HT-29 (cell line): ENCODE data around the gene CXCL11. TPM values are rescaled to one million over a fixed set of nuclear protein-coding genes. Genes with fewer than 3 reads are reported as not detected.
"Not testable (repeated sequence)": the region's sequence is repeated elsewhere in the genome, so short reads cannot be mapped to it uniquely, and the experiment has no call there.

Experiments used
- DNase-seq: peaks from one replicate; pipeline ENCODE4 v3.0.0-alpha.2; 2015; ENCODE audit warnings: low spot score
- total RNA-seq: library from RNA; depleted of rRNA; stranded (reverse); fragments of >200 nt; shearing (Covaris generic); gene quantifications from 2 replicates; pipeline ENCODE4 v1.2.3, GENCODE V29; 2014; rRNA removed

The CXCL11 gene
- total RNA-seq, 1 experiment from 2014 or later, result 0.31 TPM

DNA sequence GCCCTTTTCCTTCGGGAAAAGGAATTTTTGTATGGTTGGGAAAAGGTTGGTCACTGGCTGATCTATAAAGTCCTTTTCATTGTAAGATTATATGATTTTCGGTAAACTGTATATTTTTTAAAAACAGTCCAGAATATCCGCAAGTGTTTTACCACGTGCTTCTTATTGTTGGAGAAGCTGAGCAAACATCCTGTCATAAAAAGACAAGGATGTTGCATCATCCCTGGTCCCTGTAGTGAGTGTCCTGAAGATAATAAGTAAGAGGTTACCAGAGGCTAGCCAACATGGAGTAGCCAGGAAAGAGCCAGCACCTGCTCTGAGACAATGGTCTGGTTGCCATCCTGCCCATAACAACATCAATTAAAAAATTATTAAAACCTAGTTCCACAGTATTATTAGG lies 33.7 kb downstream of the CXCL11 start:
- DNase-seq, result no peak

- no peak for DNase-seq
Measured at GRCh38 chr4:76001700-76002099, 34.2 kb downstream of the CXCL11 start.

GRCh38 chr4:76000279-76000678 lies 35.6 kb downstream of the CXCL11 start:
- DNase-seq, result peak; percentile 24

- DNase-seq, result not testable (repeated sequence)
Measured at GRCh38 chr4:75998525-75999147, 37.2 kb downstream of the CXCL11 start.

GRCh38 chr4:75997946-75998345 lies 37.9 kb downstream of the CXCL11 start:
- no peak for DNase-seq

GRCh38 chr4:75997081-75997480 lies 38.8 kb downstream of the CXCL11 start:
- DNase-seq, result no peak

- peak; percentile 71 for DNase-seq
Measured at GRCh38 chr4:75995727-75996126, 40.1 kb downstream of the CXCL11 start.

GRCh38 chr4:75992462-75992861 lies 43.4 kb downstream of the CXCL11 start:
- DNase-seq, result no peak

DNA sequence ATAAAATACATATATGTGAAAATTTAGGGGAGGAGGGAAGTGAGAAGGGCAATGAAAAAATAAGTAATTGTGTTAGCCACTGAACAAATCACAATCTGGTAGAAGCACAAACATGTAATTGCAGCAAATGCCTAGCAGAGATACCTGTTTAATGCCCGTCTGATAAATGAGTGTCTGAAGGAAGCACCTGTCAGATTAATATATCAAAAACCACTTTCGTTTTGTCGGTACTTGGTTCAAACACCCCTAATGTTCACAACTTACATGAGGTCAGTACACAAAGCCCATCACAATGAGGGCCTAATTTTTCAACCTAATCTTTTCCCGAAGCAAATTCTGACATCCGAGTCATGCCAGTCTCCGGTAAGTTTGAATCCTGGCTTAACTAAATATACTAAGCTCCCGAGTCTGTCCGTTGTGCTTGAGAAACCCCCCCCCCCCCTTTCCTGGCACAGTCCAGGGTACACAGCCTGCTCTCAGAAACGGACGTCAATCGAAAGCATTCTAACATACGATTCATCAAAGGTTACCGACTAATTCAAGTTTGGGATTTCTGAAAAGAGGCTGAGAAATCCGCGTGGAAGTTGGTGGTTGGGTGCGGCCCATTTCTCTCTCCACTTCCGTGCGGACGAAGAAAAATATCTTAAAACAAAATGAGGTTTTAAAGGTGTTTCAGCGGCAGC lies 45.9 kb downstream of the CXCL11 start:
- no peak for DNase-seq

DNA sequence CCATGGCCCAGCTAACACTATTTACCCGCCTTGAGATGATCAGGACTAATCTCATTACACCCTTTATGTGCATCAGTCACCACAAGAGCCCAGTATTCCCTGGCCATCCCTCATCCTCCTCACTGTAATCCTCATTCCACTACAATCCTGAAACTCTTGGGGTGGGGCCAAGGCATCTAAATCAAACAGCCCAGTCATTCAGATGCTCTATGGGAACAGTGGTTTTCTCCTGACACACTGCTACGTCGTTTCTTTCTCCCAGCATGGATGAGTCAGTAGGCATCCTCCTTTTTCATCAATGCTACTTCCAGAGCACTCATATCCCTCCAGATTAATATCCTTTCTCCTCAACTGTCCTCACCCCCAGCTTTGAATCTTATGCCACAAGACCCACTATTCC lies 50.8 kb downstream of the CXCL11 start:
- no peak for DNase-seq

Other genes with a start within 250 kb of the CXCL11 start
- gene PPEF2, start 133.6 kb downstream of the CXCL11 start, total RNA-seq, result not detected in 2 replicates
- 20.6 and 28.8 TPM in 2 replicates for gene NAAA, start 95.1 kb downstream of the CXCL11 start, total RNA-seq
- 11.2 and 16.1 TPM in 2 replicates for gene SDAD1, start 45.1 kb downstream of the CXCL11 start, total RNA-seq
- not detected in 2 replicates for gene CXCL9, start 28.6 kb downstream of the CXCL11 start, total RNA-seq
- gene CXCL10, start 12.6 kb downstream of the CXCL11 start, total RNA-seq, result 0.08 and 0.63 TPM in 2 replicates
- not detected in 2 replicates for gene ART3, start 38.6 kb upstream of the CXCL11 start, total RNA-seq
- gene NUP54, start 112.3 kb upstream of the CXCL11 start, total RNA-seq, result 29.1 and 43.6 TPM in 2 replicates
- 99.5 and 105 TPM in 2 replicates for gene SCARB2, start 177.8 kb upstream of the CXCL11 start, total RNA-seq
- gene FAM47E, start 215.7 kb upstream of the CXCL11 start, total RNA-seq, result 2.4 and 2.9 TPM in 2 replicates